GM20431 (cell line): Measurements from ENCODE around the gene PLA2G3.

Experiments
- in situ Hi-C: fragments of 300-500 bp; cut with MseI, MboI; formaldehyde crosslinking; loops from one replicate; pipeline ENCODE4 v1.15.0; 2020; ENCODE audit warnings: low sequenced_read_pairs; ENCODE audit not compliant: unreplicated experiment

Gene PLA2G3

GRCh38 chr22:31090217-31091085 lies 49.9 kb downstream of the PLA2G3 start:
- in situ Hi-C loops = no loop called here

- in situ Hi-C loops = loop anchor here (10.0 kb wide), 1 partner anchor 145 kb away; no protein-coding TSS in a partner anchor
Observed at GRCh38 chr22:31089160-31090100, 50.9 kb downstream of the PLA2G3 start.

GRCh38 chr22:31088233-31088986 lies 51.9 kb downstream of the PLA2G3 start:
- in situ Hi-C loops = loop anchor here (10.0 kb wide), 1 partner anchor 144 kb away; no protein-coding TSS in a partner anchor

- in situ Hi-C loops = loop anchor here (10.0 kb wide), 1 partner anchor 143 kb away; no protein-coding TSS in a partner anchor
Observed at GRCh38 chr22:31087744-31088215, 52.5 kb downstream of the PLA2G3 start.

- in situ Hi-C loops = loop anchor here (10.0 kb wide), 1 partner anchor 142 kb away; no protein-coding TSS in a partner anchor
Observed at GRCh38 chr22:31086703-31087330, 53.5 kb downstream of the PLA2G3 start.

- in situ Hi-C loops = loop anchor here (10.0 kb wide), 1 partner anchor 141 kb away; no protein-coding TSS in a partner anchor
Observed at GRCh38 chr22:31085928-31086327, 54.4 kb downstream of the PLA2G3 start.

GRCh38 chr22:31085493-31085824 lies 54.8 kb downstream of the PLA2G3 start:
- in situ Hi-C loops = loop anchor here (10.0 kb wide), 1 partner anchor 141 kb away; no protein-coding TSS in a partner anchor

GRCh38 chr22:31084811-31085492 lies 55.4 kb downstream of the PLA2G3 start:
- in situ Hi-C loops = loop anchor here (10.0 kb wide), 1 partner anchor 140 kb away; no protein-coding TSS in a partner anchor
